Hepatic stellate cell (primary cell): Measurements from ENCODE around the gene GTSE1.

Source experiments
- DNase-seq: peaks from one replicate; pipeline ENCODE4 v3.0.0; 2011; ENCODE audit warnings: low spot score

GTSE1 gene

DNA sequence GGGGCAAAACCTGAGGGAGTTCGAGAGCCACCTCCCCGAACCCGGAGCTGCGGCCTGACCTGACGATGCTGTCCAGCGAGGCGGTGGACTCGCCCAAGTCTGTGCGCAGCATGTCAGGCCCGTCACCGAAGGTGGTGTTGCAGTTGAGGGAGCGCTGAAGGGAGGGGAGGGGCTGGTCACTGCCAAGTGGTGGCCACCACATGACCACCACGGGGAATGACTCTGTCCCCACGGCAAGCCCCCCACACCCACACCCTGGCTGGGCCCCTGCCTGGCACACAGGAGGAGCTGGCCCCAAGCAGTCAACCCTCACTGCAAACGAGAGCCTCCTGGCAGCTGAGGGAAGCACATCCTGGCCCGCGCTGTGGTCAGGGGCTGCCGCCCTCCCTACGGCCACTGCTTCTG lies 69.7 kb downstream of the GTSE1 start:
- DNase-seq: no peak

- no peak for DNase-seq
Measured at GRCh38 chr22:46366801-46367706, 70.4 kb downstream of the GTSE1 start.

GRCh38 chr22:46367707-46368191 lies 71.1 kb downstream of the GTSE1 start:
- peak; percentile 87 for DNase-seq

GRCh38 chr22:46368422-46368821 lies 71.8 kb downstream of the GTSE1 start:
- no peak for DNase-seq

GRCh38 chr22:46368871-46369715 lies 72.4 kb downstream of the GTSE1 start:
- no peak for DNase-seq

DNA sequence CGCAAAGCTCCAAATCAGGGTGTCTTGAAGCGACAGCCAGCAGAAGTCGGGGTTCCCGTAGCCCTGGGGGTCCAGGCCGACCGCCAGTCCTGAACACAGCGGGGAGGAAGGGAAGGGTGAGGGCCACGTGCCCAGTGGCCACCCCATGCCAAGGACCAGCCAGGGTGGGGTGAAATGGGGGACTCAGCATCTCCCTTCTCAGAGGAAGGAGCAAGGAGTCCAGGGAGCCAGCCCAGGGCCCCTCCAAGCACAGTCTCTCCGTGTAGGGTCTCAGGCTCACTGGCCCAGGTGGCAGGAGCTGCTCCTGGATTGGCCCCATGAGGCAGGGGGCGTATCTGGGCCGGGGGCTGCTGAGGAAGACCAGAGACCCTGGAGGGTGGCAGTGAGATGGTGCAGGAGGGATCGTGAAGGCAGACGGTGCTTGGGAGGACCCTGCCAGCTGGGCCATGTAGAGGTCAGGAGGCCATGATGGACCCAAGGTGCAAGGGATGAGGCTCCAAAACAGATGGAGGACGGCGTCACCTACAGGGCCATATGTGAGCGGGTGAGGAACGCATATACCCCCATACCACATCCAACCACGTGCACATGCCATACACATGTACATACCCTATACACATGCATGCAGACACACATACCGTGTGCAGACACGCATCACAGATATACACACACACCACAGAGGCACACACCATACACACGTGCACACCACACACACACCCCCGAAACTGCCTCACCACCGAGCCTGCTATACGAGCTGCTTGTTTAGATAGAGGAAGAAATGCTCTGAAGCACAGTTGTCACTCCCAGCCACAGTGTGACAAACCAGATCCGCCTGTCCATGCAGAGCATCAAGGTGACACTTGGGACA lies 73.3 kb downstream of the GTSE1 start:
- no peak for DNase-seq

GRCh38 chr22:46370584-46371291 lies 74.1 kb downstream of the GTSE1 start:
- no peak for DNase-seq

GRCh38 chr22:46371623-46372226 lies 75.1 kb downstream of the GTSE1 start:
- no peak for DNase-seq

GRCh38 chr22:46372686-46373085 lies 76.0 kb downstream of the GTSE1 start:
- no peak for DNase-seq

DNA sequence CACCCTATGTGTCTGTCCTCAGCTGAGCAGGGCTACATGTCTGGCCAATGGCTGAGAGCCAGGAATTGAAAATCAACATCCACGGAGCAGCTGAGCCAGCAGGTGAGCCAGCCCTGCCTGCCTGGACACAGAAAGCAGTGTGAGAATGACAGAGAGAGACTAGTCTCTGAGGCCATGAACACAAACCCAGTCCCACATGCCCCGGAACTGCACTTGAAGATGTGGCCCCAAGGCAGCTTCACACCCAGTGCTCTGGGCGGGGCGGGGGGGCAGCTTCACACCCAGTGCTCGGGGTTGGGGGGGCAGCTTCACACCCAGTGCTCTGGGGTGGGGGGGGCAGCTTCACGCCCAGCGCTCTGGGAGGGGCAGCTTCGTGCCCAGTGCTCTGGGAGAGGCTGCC lies 76.5 kb downstream of the GTSE1 start:
- no peak for DNase-seq

- DNase-seq: no peak
Measured at GRCh38 chr22:46373921-46374662, 77.4 kb downstream of the GTSE1 start.

GRCh38 chr22:46374663-46375474 lies 78.2 kb downstream of the GTSE1 start:
- no peak for DNase-seq

DNA sequence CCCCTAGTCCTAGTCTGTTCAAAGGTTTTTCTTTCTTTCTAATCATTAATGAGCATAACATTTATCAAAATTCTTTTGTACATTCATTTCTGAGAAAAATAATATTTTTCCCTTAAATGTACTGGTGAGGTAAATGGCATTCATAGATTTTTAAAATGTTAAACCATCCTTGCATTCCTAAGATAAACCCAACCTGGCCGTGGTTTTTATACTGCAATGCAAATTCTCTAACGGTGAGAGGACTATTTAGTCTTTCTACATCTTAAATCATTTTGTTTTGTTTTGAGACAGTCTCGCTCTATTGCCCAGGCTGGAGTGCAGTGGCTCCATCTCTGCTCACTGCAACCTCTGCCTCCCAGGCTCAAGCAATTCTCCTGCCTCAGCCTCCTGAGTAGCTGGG lies 79.4 kb downstream of the GTSE1 start:
- no peak for DNase-seq

DNA sequence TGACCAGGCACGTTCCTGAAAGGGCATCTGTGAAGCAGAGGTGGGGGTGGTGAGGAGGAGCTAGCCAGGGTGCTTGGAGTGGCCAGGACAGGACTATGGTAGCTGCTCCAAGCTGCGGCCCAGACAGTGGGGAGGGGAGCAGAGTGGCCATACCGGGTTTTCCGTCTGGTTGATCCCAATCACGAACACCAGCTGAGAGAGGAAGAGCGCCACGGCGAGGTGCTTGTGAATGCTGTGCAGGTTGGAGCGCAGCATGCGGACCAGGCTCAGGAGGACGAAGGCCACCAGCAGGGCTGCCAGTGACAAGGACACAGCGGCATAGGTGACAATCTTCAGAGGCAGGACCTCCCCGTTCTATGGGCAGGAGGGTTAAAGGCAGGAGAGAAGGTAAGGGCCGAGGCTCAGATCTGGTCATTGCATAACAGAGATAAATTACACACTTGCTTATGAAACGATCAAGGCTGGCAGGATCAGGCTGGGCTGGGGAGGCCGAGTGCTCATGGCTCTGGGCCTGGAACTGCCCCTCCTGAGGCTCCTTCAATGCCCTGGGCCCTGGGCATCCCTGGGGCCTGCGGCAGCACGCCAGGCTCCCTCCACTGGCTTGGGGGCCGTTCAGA lies 80.3 kb downstream of the GTSE1 start:
- no peak for DNase-seq

DNA sequence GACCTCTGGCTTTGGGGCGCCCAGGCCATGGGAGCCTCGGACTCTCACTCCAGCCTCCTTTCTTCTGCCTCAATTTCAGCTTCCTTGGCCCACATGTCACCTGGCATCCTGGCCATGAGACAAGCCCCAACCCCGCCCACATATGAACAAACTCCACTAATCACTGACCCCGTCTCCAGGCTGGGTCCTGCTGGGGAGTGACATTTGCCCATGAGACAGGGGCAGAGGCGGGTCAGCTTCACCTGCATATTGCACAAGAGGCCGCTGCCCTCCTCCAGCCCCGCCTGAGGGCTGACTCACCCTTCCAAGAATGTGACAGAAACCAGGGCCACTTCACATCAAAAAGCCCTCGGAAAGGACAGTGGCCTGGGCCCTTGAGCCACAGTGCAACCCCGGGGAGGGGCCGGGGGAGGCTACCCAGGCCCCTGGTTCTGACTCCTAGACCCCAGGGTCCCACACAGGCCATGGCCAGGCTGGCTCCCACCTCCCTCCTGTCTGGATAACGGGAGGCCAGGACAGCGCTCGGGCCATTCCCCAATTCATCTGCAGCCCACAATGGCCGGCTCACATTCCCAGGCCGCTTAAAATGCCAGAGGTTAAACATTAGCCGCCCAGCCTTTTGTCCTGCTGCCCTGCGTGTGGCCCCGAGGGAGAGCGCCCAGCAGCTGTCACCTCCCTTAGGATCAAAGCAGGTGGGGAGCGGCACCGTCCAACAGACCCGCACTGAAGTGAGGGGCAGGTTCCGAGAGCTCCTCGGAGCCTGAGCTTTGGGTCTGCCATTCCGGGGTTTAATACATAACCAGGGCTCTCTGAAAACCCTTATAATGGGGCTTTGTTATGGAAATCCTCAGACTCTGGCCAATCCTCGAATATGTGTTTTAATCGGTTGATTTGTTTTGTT lies 81.1 kb downstream of the GTSE1 start:
- peak; percentile 64 for DNase-seq

GRCh38 chr22:46378426-46379065 lies 81.9 kb downstream of the GTSE1 start:
- no peak for DNase-seq
